ENCODE measurements around the gene ATG13. TPM values are rescaled to one million over a fixed set of nuclear protein-coding genes. Genes with fewer than 3 reads are reported as not detected.

The ATG13 gene
- total RNA-seq, 6 experiments from 2014 or later = 64.2 to 94.0 (median 85.3) TPM

DNA sequence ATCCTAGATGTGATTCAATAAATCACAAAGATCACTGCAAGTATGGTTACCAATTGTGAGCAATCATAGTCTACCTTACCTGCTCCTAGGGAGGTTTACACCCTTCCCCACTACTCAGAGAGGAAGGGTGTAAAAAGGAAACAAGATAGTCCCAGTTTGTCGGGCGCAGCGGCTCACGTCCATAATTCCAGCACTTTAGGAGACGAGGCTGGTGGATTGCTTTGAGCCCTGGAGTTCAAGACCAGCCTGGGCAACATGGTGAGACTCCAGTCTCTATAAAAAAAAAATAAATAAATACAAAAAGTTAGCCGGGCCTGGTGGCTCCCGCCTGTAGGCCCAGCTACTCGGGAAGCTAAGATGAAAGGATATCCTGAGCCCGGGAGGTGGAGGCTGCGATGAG lies 22.6 kb upstream of the ATG13 start:
- no peak overlapping the region for H3K27ac Mint-ChIP-seq

DNA sequence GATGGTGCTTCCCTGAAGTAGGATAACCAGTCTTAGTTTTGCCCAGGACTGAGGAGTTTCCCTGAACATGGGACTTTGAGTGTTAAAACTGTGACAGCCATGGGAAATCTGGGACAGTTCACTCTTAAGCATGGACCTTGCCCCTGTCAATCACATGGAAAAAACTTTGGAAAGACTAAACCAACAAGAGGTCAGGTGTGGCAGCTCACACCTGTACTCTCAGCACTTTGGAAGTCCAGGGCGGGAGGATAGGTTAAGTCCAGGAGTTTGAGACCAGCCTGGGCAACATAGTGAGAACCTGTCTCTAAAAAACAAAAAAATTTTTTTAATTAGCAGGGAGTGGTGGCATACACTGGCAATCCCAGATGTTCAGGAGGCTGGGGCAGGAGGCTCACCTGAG lies 20.2 kb upstream of the ATG13 start:
- Mint-ChIP-seq H3K27ac (no peak overlapping the region), H3K36me3 (ENCODE audit: low read depth) (peaks cover 6% of the 10 kb centered on the region; the same call in 1 of the 2 replicates), H3K9me3 (no peaks in the 10 kb centered on the region), H3K27me3 (ENCODE audit: insufficient read depth) (no peaks in the 10 kb centered on the region; the same call in 1 of the 2 replicates), H3K4me1 (ENCODE audit: low read depth) (peaks cover 26% of the 10 kb centered on the region), H3K4me3 (no peak overlapping the region)
- TF ChIP-seq, protein P1, sequence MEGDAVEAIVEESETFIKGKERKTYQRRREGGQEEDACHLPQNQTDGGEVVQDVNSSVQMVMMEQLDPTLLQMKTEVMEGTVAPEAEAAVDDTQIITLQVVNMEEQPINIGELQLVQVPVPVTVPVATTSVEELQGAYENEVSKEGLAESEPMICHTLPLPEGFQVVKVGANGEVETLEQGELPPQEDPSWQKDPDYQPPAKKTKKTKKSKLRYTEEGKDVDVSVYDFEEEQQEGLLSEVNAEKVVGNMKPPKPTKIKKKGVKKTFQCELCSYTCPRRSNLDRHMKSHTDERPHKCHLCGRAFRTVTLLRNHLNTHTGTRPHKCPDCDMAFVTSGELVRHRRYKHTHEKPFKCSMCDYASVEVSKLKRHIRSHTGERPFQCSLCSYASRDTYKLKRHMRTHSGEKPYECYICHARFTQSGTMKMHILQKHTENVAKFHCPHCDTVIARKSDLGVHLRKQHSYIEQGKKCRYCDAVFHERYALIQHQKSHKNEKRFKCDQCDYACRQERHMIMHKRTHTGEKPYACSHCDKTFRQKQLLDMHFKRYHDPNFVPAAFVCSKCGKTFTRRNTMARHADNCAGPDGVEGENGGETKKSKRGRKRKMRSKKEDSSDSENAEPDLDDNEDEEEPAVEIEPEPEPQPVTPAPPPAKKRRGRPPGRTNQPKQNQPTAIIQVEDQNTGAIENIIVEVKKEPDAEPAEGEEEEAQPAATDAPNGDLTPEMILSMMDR (IDR thresholded peaks at IDR 0.05) = no peak
- no peak for DNase-seq

More for the DNA sequence above, 22.6 kb upstream of the ATG13 start:
- no peaks in the 10 kb centered on the region; the same call in 1 of the 2 replicates for H3K27me3 Mint-ChIP-seq (ENCODE audit: insufficient read depth)
- H3K4me3 Mint-ChIP-seq = no peak overlapping the region
- TF ChIP-seq, protein P1 (IDR thresholded peaks at IDR 0.05) = no peak
- DNase-seq = no peak
- H3K9me3 Mint-ChIP-seq = no peaks in the 10 kb centered on the region
- peaks cover 38% of the 10 kb centered on the region for H3K4me1 Mint-ChIP-seq (ENCODE audit: low read depth)
- peaks cover 6% of the 10 kb centered on the region; the same call in 1 of the 2 replicates for H3K36me3 Mint-ChIP-seq (ENCODE audit: low read depth)

DNA sequence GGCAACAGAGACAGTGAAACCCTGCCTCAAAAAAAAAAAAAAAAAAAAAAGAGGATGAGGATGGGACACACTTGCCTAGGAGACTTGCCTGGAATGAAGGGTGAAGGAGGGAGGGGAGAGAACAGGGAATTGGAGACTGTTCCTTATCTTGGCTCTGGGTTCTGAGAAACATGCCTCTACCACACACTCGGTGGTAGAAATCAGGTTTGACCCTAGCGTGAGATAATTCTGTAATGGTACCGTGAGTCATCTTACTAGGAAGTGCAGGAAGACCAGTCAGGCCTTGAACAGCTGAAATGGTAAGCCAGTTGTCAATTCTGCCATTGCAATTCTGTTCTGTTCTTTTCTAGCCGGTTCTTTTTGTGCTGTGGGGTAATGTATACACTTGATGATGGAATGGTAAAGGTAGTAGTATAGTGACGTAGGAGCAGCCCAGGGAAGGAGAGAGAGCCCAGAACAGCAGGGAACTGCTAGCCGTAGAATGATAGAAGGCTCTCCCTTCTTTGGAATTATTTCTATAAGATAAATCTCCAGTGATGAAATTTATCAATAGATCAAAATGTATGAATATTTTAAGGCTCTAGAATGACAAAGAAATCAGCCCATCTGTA lies 19.6 kb upstream of the ATG13 start:
- Mint-ChIP-seq H3K4me3 (no peak overlapping the region), H3K27ac (peak overlapping the region; percentile 53), H3K36me3 (ENCODE audit: low read depth) (peaks cover 6% of the 10 kb centered on the region; the same call in 1 of the 2 replicates), H3K27me3 (ENCODE audit: insufficient read depth) (no peaks in the 10 kb centered on the region; the same call in 1 of the 2 replicates), H3K4me1 (ENCODE audit: low read depth) (peaks cover 21% of the 10 kb centered on the region), H3K9me3 (no peaks in the 10 kb centered on the region)
- peak; percentile 48 for DNase-seq
- TF ChIP-seq, protein P1 (IDR thresholded peaks at IDR 0.05) = no peak

DNA sequence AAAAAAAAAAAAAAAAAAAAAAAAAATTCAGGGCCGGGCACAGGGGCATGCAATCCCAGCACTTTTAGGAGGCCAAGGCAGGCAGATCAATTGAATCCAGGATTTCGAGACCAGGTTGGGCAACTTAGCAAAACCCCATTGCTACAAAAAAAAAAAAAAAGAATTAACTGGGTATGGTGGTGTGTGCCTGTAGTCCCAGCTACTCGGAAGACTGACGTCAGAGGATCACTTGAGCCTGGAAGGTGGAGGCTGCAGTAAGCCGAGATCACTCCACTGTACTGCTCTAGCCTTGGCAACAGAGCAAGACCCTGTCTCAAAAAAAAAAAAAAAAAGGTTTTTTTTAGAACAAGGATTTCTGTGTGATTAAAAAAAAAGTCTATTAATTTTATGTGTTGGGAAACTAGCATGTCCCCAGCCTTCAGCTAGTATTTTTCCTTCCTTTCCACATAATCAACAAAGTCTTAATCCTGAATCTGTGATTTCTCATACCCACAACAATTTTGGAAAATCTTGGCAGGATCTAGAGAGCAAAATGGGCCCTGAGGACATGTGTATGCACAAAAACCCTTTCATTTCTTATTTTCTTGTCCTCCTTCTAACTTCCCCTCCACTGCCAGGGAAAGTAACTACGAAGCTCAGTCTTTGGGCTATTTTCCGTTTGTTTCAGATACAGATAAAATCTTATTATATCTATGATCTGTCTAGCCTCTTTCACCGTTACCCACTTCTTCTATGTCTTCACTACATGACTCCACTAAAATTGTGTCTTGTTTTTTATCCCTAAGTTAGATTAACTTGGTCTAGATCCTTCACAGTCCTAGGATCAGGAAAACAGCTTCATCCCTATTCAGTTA lies 17.8 kb upstream of the ATG13 start:
- peaks cover 8% of the 10 kb centered on the region for H3K4me1 Mint-ChIP-seq (ENCODE audit: low read depth)
- no peak overlapping the region for H3K4me3 Mint-ChIP-seq
- H3K27me3 Mint-ChIP-seq (ENCODE audit: insufficient read depth) = no peaks in the 10 kb centered on the region; the same call in 1 of the 2 replicates
- no peaks in the 10 kb centered on the region for H3K9me3 Mint-ChIP-seq
- no peak for DNase-seq
- no peaks in the 10 kb centered on the region for H3K36me3 Mint-ChIP-seq (ENCODE audit: low read depth)
- H3K27ac Mint-ChIP-seq = no peak overlapping the region
- TF ChIP-seq, protein P1 (IDR thresholded peaks at IDR 0.05) = no peak

DNA sequence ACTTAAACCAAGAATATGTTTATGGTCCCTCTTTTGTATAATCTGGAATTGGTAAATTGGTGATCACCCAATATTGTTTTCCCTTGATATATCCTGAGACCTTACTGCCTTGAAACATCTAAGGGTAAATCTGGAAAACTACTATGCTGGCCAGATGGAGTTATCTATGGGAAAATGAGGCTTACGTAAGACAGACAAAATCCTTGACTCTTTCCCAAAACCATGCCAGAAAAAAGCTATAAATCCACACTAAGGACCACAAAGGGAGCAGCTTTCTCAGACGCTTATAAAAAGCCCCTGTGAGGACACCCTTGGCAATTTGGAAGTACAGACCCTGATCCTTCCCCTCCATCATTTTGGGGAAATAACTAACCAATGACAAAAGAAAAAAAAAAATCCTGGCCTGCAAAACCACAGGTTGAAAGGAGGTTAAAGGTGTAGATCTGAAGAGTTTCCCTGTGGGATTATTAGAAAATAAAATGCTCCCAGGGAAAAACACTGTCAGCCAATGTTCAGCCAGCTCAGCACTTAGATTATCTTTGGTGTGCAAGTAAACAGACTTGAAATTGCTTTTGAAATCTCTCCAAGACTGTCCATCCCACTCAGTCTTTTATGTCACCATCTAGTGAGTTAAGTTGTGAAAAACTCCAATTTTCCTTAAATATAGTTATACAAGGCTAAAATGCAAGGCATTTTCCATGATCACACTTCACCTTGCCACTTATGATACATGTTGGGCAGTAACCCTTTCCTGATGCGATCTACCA lies 17.0 kb upstream of the ATG13 start:
- Mint-ChIP-seq H3K4me3 (no peak overlapping the region), H3K27me3 (ENCODE audit: insufficient read depth) (no peaks in the 10 kb centered on the region; the same call in 1 of the 2 replicates), H3K4me1 (ENCODE audit: low read depth) (peaks cover 8% of the 10 kb centered on the region), H3K27ac (no peak overlapping the region), H3K9me3 (no peaks in the 10 kb centered on the region), H3K36me3 (ENCODE audit: low read depth) (no peaks in the 10 kb centered on the region)
- TF ChIP-seq, protein P1 (IDR thresholded peaks at IDR 0.05) = no peak
- DNase-seq = no peak
